Caco-2 (cell line): Measurements from ENCODE around the gene ABCA4. TPM values are rescaled to one million over a fixed set of nuclear protein-coding genes. Genes with fewer than 3 reads are reported as not detected.
A peak's percentile ranks its signal among the peaks of the same experiment; 100 is the strongest.

ENCODE experiments used
- BruUV-seq: library from RNA; stranded (reverse); fragments of 400-500 nt; replicated peaks from 2 replicates; lab custom pipeline; 2021; lab: Mats Ljungman, UMichigan
- CTCF ChIA-PET: fragments of 300-600 bp; sonication (Branson Sonifier 250); formaldehyde crosslinking; loops from one replicate; lab custom pipeline; 2022; ENCODE audit warnings: antibody characterized with exemption; lab: Charles Lee
- POLR2A ChIA-PET: fragments of 300-600 bp; sonication (Branson Sonifier 250); formaldehyde crosslinking; loops from one replicate; lab custom pipeline; 2022; ENCODE audit warnings: antibody characterized with exemption; lab: Charles Lee
- DNase-seq, 2 experiments: peaks; one replicate each; pipeline versions ENCODE4 v3.0.0 to v3.0.0-alpha.2; 2020 to 2022
- H3K27me3 ChIP-seq: replicated peaks from 2 replicates; pipeline ENCODE4 v1.6.0; 2011; ENCODE audit warnings: low read length; ENCODE audit not compliant: control insufficient read depth, insufficient read depth
- H3K36me3 ChIP-seq: 2 replicates; pipeline ENCODE4 v1.5.1; 2011; ENCODE audit warnings: low read length; ENCODE audit not compliant: control insufficient read depth, insufficient read depth
- H3K4me1 ChIP-seq: fragments of 250-450 bp; sonication (Bioruptor Pico); 2 replicates; pipeline ENCODE4 v1.5.1; 2020; ENCODE audit warnings: mild to moderate bottlenecking
- H3K4me3 ChIP-seq: 2 replicates; pipeline ENCODE4 v1.5.1; 2011; ENCODE audit warnings: low read depth, mild to moderate bottlenecking, control low read depth, low read length
- H3K9me3 ChIP-seq: fragments of 250-450 bp; sonication (Bioruptor Pico); 2 replicates; pipeline ENCODE4 v1.5.1; 2020; ENCODE audit warnings: mild to moderate bottlenecking, moderate library complexity
- H3K27ac Mint-ChIP-seq: one replicate; pipeline ENCODE4 v1.8.0; 2022; ENCODE audit warnings: mixed read lengths; ENCODE audit not compliant: unreplicated experiment
- H3K27me3 Mint-ChIP-seq: one replicate; pipeline ENCODE4 v1.8.0; 2022; ENCODE audit warnings: mixed read lengths; ENCODE audit not compliant: insufficient read depth, unreplicated experiment
- H3K36me3 Mint-ChIP-seq: one replicate; pipeline ENCODE4 v1.8.0; 2022; ENCODE audit warnings: mild to moderate bottlenecking, mixed read lengths; ENCODE audit not compliant: insufficient read depth, unreplicated experiment
- H3K4me1 Mint-ChIP-seq: one replicate; pipeline ENCODE4 v1.8.0; 2022; ENCODE audit warnings: low read depth, mixed read lengths; ENCODE audit not compliant: unreplicated experiment
- H3K4me3 Mint-ChIP-seq: one replicate; pipeline ENCODE4 v1.8.0; 2022; ENCODE audit warnings: mild to moderate bottlenecking, moderate library complexity, mixed read lengths; ENCODE audit not compliant: unreplicated experiment
- H3K9me3 Mint-ChIP-seq: one replicate; pipeline ENCODE4 v1.8.0; 2022; ENCODE audit warnings: mixed read lengths; ENCODE audit not compliant: unreplicated experiment
- CTCF ChIP-seq, 2 experiments: fragments of 200-600 bp in 1 of 2; IDR thresholded peaks; 1 replicate in 1 of 2; 2 replicates in 1 of 2; pipeline versions ENCODE4 v1.5.1 to v1.8.0; 2011 to 2022; ENCODE audit warnings: antibody characterized with exemption in 1 of 2, control low read depth in 1 of 2, inconsistent platforms in 1 of 2, low read depth in 1 of 2, low read length in 1 of 2, mild to moderate bottlenecking in 1 of 2, moderate library complexity in 1 of 2; ENCODE audit not compliant: insufficient read depth in 1 of 2, severe bottlenecking in 1 of 2, unreplicated experiment in 1 of 2
- intact Hi-C: fragments of 100-400 bp; cut with micrococcal nuclease; formaldehyde crosslinking; loops from one replicate; pipeline ENCODE4 v1.10.0; 2022; ENCODE audit not compliant: unreplicated experiment
- total RNA-seq: library from RNA; stranded (reverse); gene quantifications from 2 replicates; pipeline ENCODE4 v1.2.3, GENCODE V29; 2022

The ABCA4 gene
- total RNA-seq, 1 experiment from 2014 or later: 1.8 TPM

GRCh38 chr1:94120570-94120901, 412 bp downstream of the ABCA4 start:
- POLR2A ChIA-PET: no interaction called here
- H3K36me3 Mint-ChIP-seq: no peaks in the 10 kb centered on the region
- no peaks in the 10 kb centered on the region for H3K9me3 ChIP-seq

GRCh38 chr1:94119796-94120569, 965 bp downstream of the ABCA4 start:
- H3K4me1 Mint-ChIP-seq: peaks cover 39% of the 10 kb centered on the region
- no peak for DNase-seq
- Histone ChIP-seq H3K4me1 (peaks cover 56% of the 10 kb centered on the region), H3K4me3 (no peak overlapping the region), H3K27me3 (no peaks in the 10 kb centered on the region), H3K9me3 (no peaks in the 10 kb centered on the region), H3K36me3 (no peaks in the 10 kb centered on the region)
- POLR2A ChIA-PET: no interaction called here
- CTCF ChIA-PET: interaction anchor here (0.9 kb wide), 1 partner anchor 118 kb away, joined by 3 read pairs; the partner anchor contains the start of gene ARHGAP29
- H3K9me3 Mint-ChIP-seq: no peaks in the 10 kb centered on the region
- H3K27me3 Mint-ChIP-seq: no peaks in the 10 kb centered on the region
- no peak overlapping the region for H3K4me3 Mint-ChIP-seq
- H3K36me3 Mint-ChIP-seq: no peaks in the 10 kb centered on the region
- no peak overlapping the region for H3K27ac Mint-ChIP-seq
- intact Hi-C loops: loop anchor here (5.0 kb wide), 1 partner anchor 42 kb away; no protein-coding TSS in a partner anchor
- BruUV-seq: no TSS peak
- no peak for TF ChIP-seq CTCF (IDR thresholded peaks at IDR 0.05; ENCODE audit: insufficient read depth in 1 of 2, low read depth in 1 of 2, low read length in 1 of 2, severe bottlenecking in 1 of 2, unreplicated experiment in 1 of 2)

More at GRCh38 chr1:94120570-94120901, 412 bp downstream of the ABCA4 start:
- no peaks in the 10 kb centered on the region for H3K27me3 ChIP-seq
- no peaks in the 10 kb centered on the region for H3K27me3 Mint-ChIP-seq
- peak overlapping the region; percentile 48 for H3K27ac Mint-ChIP-seq
- peaks cover 56% of the 10 kb centered on the region for H3K4me1 ChIP-seq
- CTCF ChIA-PET: no interaction called here
- no peaks in the 10 kb centered on the region for H3K36me3 ChIP-seq
- no TSS peak for BruUV-seq
- no peaks in the 10 kb centered on the region for H3K9me3 Mint-ChIP-seq
- H3K4me1 Mint-ChIP-seq: peaks cover 34% of the 10 kb centered on the region
- no peak for DNase-seq
- H3K4me3 Mint-ChIP-seq: no peak overlapping the region
- intact Hi-C loops: no loop called here
- H3K4me3 ChIP-seq: no peak overlapping the region
- TF ChIP-seq CTCF (IDR thresholded peaks at IDR 0.05; ENCODE audit: insufficient read depth in 1 of 2, low read depth in 1 of 2, low read length in 1 of 2, severe bottlenecking in 1 of 2, unreplicated experiment in 1 of 2): no peak

- Mint-ChIP-seq H3K36me3 (no peaks in the 10 kb centered on the region), H3K27ac (no peak overlapping the region), H3K27me3 (no peaks in the 10 kb centered on the region), H3K9me3 (no peaks in the 10 kb centered on the region), H3K4me3 (no peak overlapping the region), H3K4me1 (peaks cover 39% of the 10 kb centered on the region)
- Histone ChIP-seq H3K27me3 (no peaks in the 10 kb centered on the region), H3K9me3 (no peaks in the 10 kb centered on the region), H3K36me3 (no peaks in the 10 kb centered on the region), H3K4me1 (peaks cover 56% of the 10 kb centered on the region), H3K4me3 (no peak overlapping the region)
- no peak for TF ChIP-seq CTCF (IDR thresholded peaks at IDR 0.05; ENCODE audit: insufficient read depth in 1 of 2, low read depth in 1 of 2, low read length in 1 of 2, severe bottlenecking in 1 of 2, unreplicated experiment in 1 of 2)
- CTCF ChIA-PET: interaction anchor here (0.9 kb wide), 1 partner anchor 118 kb away, joined by 3 read pairs; the partner anchor contains the start of gene ARHGAP29
- DNase-seq: no peak
- no TSS peak for BruUV-seq
- intact Hi-C loops: loop anchor here (5.0 kb wide), 1 partner anchor 43 kb away; no protein-coding TSS in a partner anchor
- POLR2A ChIA-PET: no interaction called here
These were observed 1.6 kb downstream of the ABCA4 start for GRCh38 chr1:94119306-94119705.
